Loucy (cell line): ENCODE data around the gene MCM3AP.

Source experiments
- H2AFZ ChIP-seq: fragments of 200-600 bp; sonication (generic); 2 replicates; pipeline ENCODE4 v1.6.0; 2016; ENCODE audit warnings: antibody characterized with exemption, mild to moderate bottlenecking, low read length, moderate library complexity
- H3F3A ChIP-seq: fragments of 200-600 bp; 2 replicates; pipeline ENCODE4 v1.6.0; 2016; ENCODE audit warnings: antibody characterized with exemption, low read depth, mild to moderate bottlenecking
- H3K27me3 ChIP-seq: fragments of 200-600 bp; sonication (generic); 2 replicates; pipeline ENCODE4 v1.6.1; 2014; ENCODE audit warnings: low read length, mild to moderate bottlenecking; ENCODE audit not compliant: insufficient read depth, poor library complexity, severe bottlenecking
- H3K36me3 ChIP-seq: fragments of 200-600 bp; sonication (generic); 2 replicates; pipeline ENCODE4 v1.6.1; 2016; ENCODE audit warnings: low read length; ENCODE audit not compliant: insufficient read depth
- H3K4me1 ChIP-seq: fragments of 200-600 bp; sonication (generic); 2 replicates; pipeline ENCODE4 v1.5.1; 2014; ENCODE audit warnings: low read length, mild to moderate bottlenecking; ENCODE audit not compliant: insufficient read depth, poor library complexity, severe bottlenecking
- H3K4me2 ChIP-seq: fragments of 200-600 bp; sonication (generic); 2 replicates; pipeline ENCODE4 v1.6.0; 2014; ENCODE audit warnings: antibody characterized with exemption, low read length, low read depth, mild to moderate bottlenecking; ENCODE audit not compliant: poor library complexity, severe bottlenecking
- H3K4me3 ChIP-seq: fragments of 200-600 bp; sonication (generic); 2 replicates; pipeline ENCODE4 v1.5.1; 2014; ENCODE audit warnings: low read length, mild to moderate bottlenecking, mixed read lengths; ENCODE audit not compliant: poor library complexity, severe bottlenecking
- H3K79me2 ChIP-seq: fragments of 200-600 bp; sonication (generic); 2 replicates; pipeline ENCODE4 v1.6.1; 2014; ENCODE audit warnings: low read length; ENCODE audit not compliant: insufficient read depth
- H3K9ac ChIP-seq: fragments of 200-600 bp; sonication (generic); 2 replicates; pipeline ENCODE4 v1.6.0; 2014; ENCODE audit warnings: mild to moderate bottlenecking, low read depth, low read length, moderate library complexity; ENCODE audit not compliant: poor library complexity, severe bottlenecking
- H3K9me2 ChIP-seq: fragments of 200-600 bp; sonication (generic); replicated peaks from 2 replicates; pipeline ENCODE4 v1.6.1; 2016; ENCODE audit warnings: low read depth, low read length, mixed read lengths
- H3K9me3 ChIP-seq: fragments of 200-600 bp; sonication (generic); 2 replicates; pipeline ENCODE4 v1.6.1; 2014; ENCODE audit warnings: mild to moderate bottlenecking, antibody characterized with exemption, low read length, low read depth; ENCODE audit not compliant: insufficient read depth
- H4K20me1 ChIP-seq: fragments of 200-600 bp; sonication (generic); 2 replicates; pipeline ENCODE4 v1.6.0; 2014; ENCODE audit warnings: antibody characterized with exemption, low read length, mild to moderate bottlenecking; ENCODE audit not compliant: insufficient read depth, poor library complexity, severe bottlenecking
- CTCF ChIP-seq: fragments of 200-600 bp; sonication (generic); conservative IDR thresholded peaks from 2 replicates; pipeline ENCODE4 v1.5.1; 2014; ENCODE audit warnings: mild to moderate bottlenecking, antibody characterized with exemption, low read length
- EZH2phosphoT487 ChIP-seq: fragments of 200-600 bp; IDR thresholded peaks from 2 replicates; pipeline ENCODE4 v1.6.1; 2018; ENCODE audit warnings: antibody characterized with exemption, mild to moderate bottlenecking, moderate library complexity, borderline replicate concordance

MCM3AP gene

GRCh38 chr21:46207920-46208591 lies 77.4 kb downstream of the MCM3AP start:
- no peak overlapping the region for H2AFZ ChIP-seq
- no peaks in the 10 kb centered on the region for H3F3A ChIP-seq
- H3K9ac ChIP-seq: no peak overlapping the region
- no peaks in the 10 kb centered on the region for H3K79me2 ChIP-seq
- H3K4me3 ChIP-seq: no peak overlapping the region
- H3K4me1 ChIP-seq: no peaks in the 10 kb centered on the region
- no peak overlapping the region for H3K4me2 ChIP-seq
- peaks cover 2% of the 10 kb centered on the region for H4K20me1 ChIP-seq
- no peaks in the 10 kb centered on the region for H3K9me3 ChIP-seq
- peaks cover 60% of the 10 kb centered on the region; the same call in 1 of the 2 replicates for H3K36me3 ChIP-seq
- no peaks in the 10 kb centered on the region for H3K9me2 ChIP-seq
- H3K27me3 ChIP-seq: no peaks in the 10 kb centered on the region
- TF ChIP-seq EZH2phosphoT487 (no peak), CTCF (no peak)

- H2AFZ ChIP-seq: no peak overlapping the region
- H3K4me3 ChIP-seq: no peak overlapping the region
- H3K9me2 ChIP-seq: no peaks in the 10 kb centered on the region
- H3F3A ChIP-seq: no peaks in the 10 kb centered on the region
- no peaks in the 10 kb centered on the region for H3K27me3 ChIP-seq
- H4K20me1 ChIP-seq: no peaks in the 10 kb centered on the region
- no peaks in the 10 kb centered on the region for H3K9me3 ChIP-seq
- no peak overlapping the region for H3K4me2 ChIP-seq
- H3K79me2 ChIP-seq: no peaks in the 10 kb centered on the region
- H3K4me1 ChIP-seq: no peaks in the 10 kb centered on the region
- peaks cover 54% of the 10 kb centered on the region; the same call in 1 of the 2 replicates for H3K36me3 ChIP-seq
- no peak overlapping the region for H3K9ac ChIP-seq
- TF ChIP-seq CTCF (no peak), EZH2phosphoT487 (no peak)
Measured at GRCh38 chr21:46207006-46207919, 78.1 kb downstream of the MCM3AP start.

- Histone ChIP-seq H3K9me3 (no peaks in the 10 kb centered on the region), H3K4me2 (no peak overlapping the region), H2AFZ (no peak overlapping the region), H3K9ac (no peak overlapping the region), H3K36me3 (peaks cover 52% of the 10 kb centered on the region; the same call in 1 of the 2 replicates), H3K27me3 (no peaks in the 10 kb centered on the region), H3K4me1 (no peaks in the 10 kb centered on the region), H3K79me2 (no peaks in the 10 kb centered on the region), H3K4me3 (no peak overlapping the region), H3K9me2 (no peaks in the 10 kb centered on the region), H3F3A (no peaks in the 10 kb centered on the region), H4K20me1 (no peaks in the 10 kb centered on the region)
- TF ChIP-seq EZH2phosphoT487 (no peak), CTCF (no peak)
Measured at GRCh38 chr21:46206163-46207005, 79.0 kb downstream of the MCM3AP start.
